ENCODE results near the gene DOCK2. TPM values are rescaled to one million over a fixed set of nuclear protein-coding genes. Genes with fewer than 3 reads are reported as not detected.

DOCK2 gene
- total RNA-seq (2022; extraction: Qiagen RNA extraction; ENCODE audit: low read depth) = 1.9 to 3.1 TPM (median 2.5 TPM) in 5 replicates

GRCh38 chr5:169637085-169637548 is at the start of gene DOCK2:
Gene DOCK2, plus strand, starts transcription at chr5:169637275. Its CDS starts 52 bp downstream, at chr5:169637327.

GRCh38 chr5:169980418-169981053 is 343.5 kb downstream of the DOCK2 start, which contains the start of gene INSYN2B:
Gene INSYN2B, minus strand, starts transcription at chr5:169980495. Its CDS starts 96,597 bp downstream, at chr5:169883898.

GRCh38 chr5:170105642-170106611 is 468.9 kb downstream of the DOCK2 start, which contains the start of gene FOXI1:
Gene FOXI1, plus strand, starts transcription at chr5:170105897. Its CDS starts 61 bp downstream, at chr5:170105958.

Other genes with a start within 250 kb of the DOCK2 start
- 57.7 to 74.0 TPM (median 66.2 TPM) in 5 replicates for gene SPDL1, start 53.5 kb upstream of the DOCK2 start, total RNA-seq (2022; extraction: Qiagen RNA extraction; ENCODE audit: low read depth)